BLaER1 (cell line): ENCODE results near the gene STAP2.
A peak's percentile ranks its signal among the peaks of the same experiment; 100 is the strongest.

Source experiments
- H3K27ac ChIP-seq: shearing (Covaris generic); formaldehyde crosslinking; 2 replicates; pipeline ENCODE4 v1.8.1; 2022
- H3K27me3 ChIP-seq: shearing (Covaris generic); formaldehyde crosslinking; 2 replicates; pipeline ENCODE4 v1.8.1; 2022
- H3K36me3 ChIP-seq: shearing (Covaris generic); formaldehyde crosslinking; 2 replicates; pipeline ENCODE4 v1.8.1; 2022
- H3K4me1 ChIP-seq: shearing (Covaris generic); formaldehyde crosslinking; 2 replicates; pipeline ENCODE4 v1.8.1; 2022
- H3K4me2 ChIP-seq: shearing (Covaris generic); formaldehyde crosslinking; 2 replicates; pipeline ENCODE4 v1.8.1; 2022
- H3K4me3 ChIP-seq: shearing (Covaris generic); formaldehyde crosslinking; 2 replicates; pipeline ENCODE4 v1.8.1; 2022
- H3K9ac ChIP-seq: shearing (Covaris generic); formaldehyde crosslinking; 2 replicates; pipeline ENCODE4 v1.8.1; 2022
- H3K9me3 ChIP-seq: shearing (Covaris generic); formaldehyde crosslinking; 2 replicates; pipeline ENCODE4 v1.8.1; 2022
- H4K20me1 ChIP-seq: shearing (Covaris generic); formaldehyde crosslinking; 2 replicates; pipeline ENCODE4 v1.8.1; 2022
- Cebpa-rat ChIP-seq: shearing (Covaris generic); IDR thresholded peaks from 2 replicates; pipeline ENCODE4 v1.8.1; 2022

Gene STAP2, protein sequence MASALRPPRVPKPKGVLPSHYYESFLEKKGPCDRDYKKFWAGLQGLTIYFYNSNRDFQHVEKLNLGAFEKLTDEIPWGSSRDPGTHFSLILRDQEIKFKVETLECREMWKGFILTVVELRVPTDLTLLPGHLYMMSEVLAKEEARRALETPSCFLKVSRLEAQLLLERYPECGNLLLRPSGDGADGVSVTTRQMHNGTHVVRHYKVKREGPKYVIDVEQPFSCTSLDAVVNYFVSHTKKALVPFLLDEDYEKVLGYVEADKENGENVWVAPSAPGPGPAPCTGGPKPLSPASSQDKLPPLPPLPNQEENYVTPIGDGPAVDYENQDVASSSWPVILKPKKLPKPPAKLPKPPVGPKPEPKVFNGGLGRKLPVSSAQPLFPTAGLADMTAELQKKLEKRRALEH

GRCh38 chr19:4338441-4339355 lies at the start of gene STAP2:
TSS of gene STAP2 (minus strand) at chr19:4338827. CDS start at chr19:4338753, 74 bp downstream.
- Histone ChIP-seq H4K20me1 (no peaks in the 10 kb centered on the region), H3K27me3 (no peaks in the 10 kb centered on the region), H3K4me2 (peak within 1 kb of the TSS; percentile 88), H3K4me1 (peaks cover 23% of the 10 kb centered on the region), H3K27ac (peak within 1 kb of the TSS; percentile 81), H3K36me3 (peaks cover 20% of the 10 kb centered on the region), H3K9ac (peak within 1 kb of the TSS; percentile 81), H3K4me3 (peak within 1 kb of the TSS; percentile 65), H3K9me3 (peaks cover 5% of the 10 kb centered on the region; the same call in 1 of the 2 replicates)
- TF ChIP-seq Cebpa-rat, result no peak

DNA sequence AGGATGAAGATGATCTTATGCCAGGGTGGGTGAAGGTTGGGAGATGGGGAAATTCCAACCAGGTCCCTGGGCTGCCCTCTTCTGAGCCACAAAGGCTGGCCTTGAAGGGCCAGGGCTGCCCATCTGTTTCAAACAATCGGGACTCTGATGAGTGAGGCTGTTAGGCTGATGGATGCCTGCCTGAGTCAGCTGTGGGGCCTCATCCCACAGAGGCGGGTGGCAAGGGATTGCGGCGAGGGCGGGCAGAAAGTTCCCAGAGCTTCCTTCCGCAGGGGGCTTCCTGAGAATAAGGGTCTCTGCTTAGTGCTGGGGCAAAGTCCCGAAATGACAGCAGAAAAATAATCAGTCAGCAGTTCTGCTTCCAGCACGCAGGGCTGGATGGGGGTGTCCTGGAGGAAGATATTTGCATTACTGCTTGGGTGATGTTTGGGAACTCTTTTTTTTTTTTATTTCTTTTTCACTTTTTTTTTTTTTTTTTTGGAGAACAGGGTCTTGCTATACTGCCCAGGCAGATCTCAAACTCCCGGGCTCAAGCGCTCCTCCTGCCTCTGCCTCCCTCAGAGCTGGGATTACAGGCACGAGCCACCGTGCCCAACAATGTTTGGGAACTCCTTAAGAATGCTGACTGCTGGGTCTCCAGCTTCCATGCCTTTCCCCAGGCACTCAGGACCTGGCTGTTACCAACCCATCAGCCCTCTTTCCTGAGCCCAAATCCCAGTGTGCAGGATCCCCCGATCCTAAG lies 47.6 kb upstream of the STAP2 start:
- H3K36me3 ChIP-seq, result peaks cover 59% of the 10 kb centered on the region
- 0 out of 2 replicates have a peak overlapping the region, but pooled peaks have one; percentile 16 for H3K9ac ChIP-seq
- no peaks in the 10 kb centered on the region for H3K27me3 ChIP-seq
- H3K27ac ChIP-seq, result 0 out of 2 replicates have a peak overlapping the region, but pooled peaks have one; percentile 8
- H4K20me1 ChIP-seq, result peaks cover 99% of the 10 kb centered on the region
- H3K9me3 ChIP-seq, result no peaks in the 10 kb centered on the region
- peak overlapping the region; percentile 61 for H3K4me2 ChIP-seq
- no peak for TF ChIP-seq Cebpa-rat
- H3K4me1 ChIP-seq, result peaks cover 71% of the 10 kb centered on the region
- H3K4me3 ChIP-seq, result no peak overlapping the region

GRCh38 chr19:4385291-4386040 lies 46.8 kb upstream of the STAP2 start:
- 0 out of 2 replicates have a peak overlapping the region, but pooled peaks have one; percentile 16 for H3K9ac ChIP-seq
- no peak overlapping the region for H3K4me3 ChIP-seq
- no peaks in the 10 kb centered on the region for H3K27me3 ChIP-seq
- H3K27ac ChIP-seq, result 0 out of 2 replicates have a peak overlapping the region, but pooled peaks have one; percentile 8
- peaks cover 99% of the 10 kb centered on the region for H4K20me1 ChIP-seq
- no peak for TF ChIP-seq Cebpa-rat
- peaks cover 56% of the 10 kb centered on the region for H3K36me3 ChIP-seq
- peak overlapping the region; percentile 61 for H3K4me2 ChIP-seq
- H3K9me3 ChIP-seq, result no peaks in the 10 kb centered on the region
- peaks cover 71% of the 10 kb centered on the region for H3K4me1 ChIP-seq

- Histone ChIP-seq H3K27ac (peak overlapping the region; percentile 3; the same call in 1 of the 2 replicates), H3K9ac (peak overlapping the region; percentile 55), H3K27me3 (no peaks in the 10 kb centered on the region), H3K9me3 (no peaks in the 10 kb centered on the region), H4K20me1 (peaks cover 100% of the 10 kb centered on the region), H3K4me2 (peak overlapping the region; percentile 100), H3K4me1 (peaks cover 80% of the 10 kb centered on the region), H3K4me3 (peak overlapping the region; percentile 36), H3K36me3 (peaks cover 21% of the 10 kb centered on the region)
- TF ChIP-seq Cebpa-rat, result no peak
Measured at GRCh38 chr19:4380254-4380727, 41.7 kb upstream of the STAP2 start.

- Histone ChIP-seq H3K4me1 (peaks cover 84% of the 10 kb centered on the region), H3K4me3 (peak overlapping the region; percentile 36), H3K9ac (peak overlapping the region; percentile 55), H3K9me3 (no peaks in the 10 kb centered on the region), H3K36me3 (peaks cover 15% of the 10 kb centered on the region), H3K4me2 (peak overlapping the region; percentile 100), H3K27ac (peak overlapping the region; percentile 3; the same call in 1 of the 2 replicates), H3K27me3 (no peaks in the 10 kb centered on the region), H4K20me1 (peaks cover 100% of the 10 kb centered on the region)
- TF ChIP-seq Cebpa-rat, result no peak
Measured at GRCh38 chr19:4379383-4380253, 41.0 kb upstream of the STAP2 start.

DNA sequence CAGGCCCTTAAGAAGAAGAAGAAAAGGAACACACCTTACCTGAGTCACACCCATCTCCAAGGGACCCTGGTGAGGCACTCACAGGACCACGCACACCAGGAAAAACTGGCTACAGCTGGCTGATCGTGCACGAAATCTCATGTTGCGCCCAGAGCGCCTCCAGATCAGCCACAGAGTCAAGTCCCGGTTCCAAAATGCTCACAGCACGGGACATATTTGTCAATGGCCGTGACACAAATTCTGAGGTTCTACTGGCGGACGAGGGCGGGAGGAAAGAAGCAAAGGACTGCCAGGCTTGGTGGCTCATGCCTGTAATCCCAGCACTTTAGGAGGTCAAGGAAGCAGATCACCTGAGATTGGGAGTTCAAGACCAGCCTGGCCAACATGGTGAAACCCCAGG lies 40.3 kb upstream of the STAP2 start:
- no peaks in the 10 kb centered on the region for H3K27me3 ChIP-seq
- no peak overlapping the region for H3K9ac ChIP-seq
- peaks cover 100% of the 10 kb centered on the region for H4K20me1 ChIP-seq
- H3K4me3 ChIP-seq, result no peak overlapping the region
- no peak overlapping the region for H3K27ac ChIP-seq
- peak overlapping the region; percentile 100 for H3K4me2 ChIP-seq
- no peak for TF ChIP-seq Cebpa-rat
- peaks cover 92% of the 10 kb centered on the region for H3K4me1 ChIP-seq
- peaks cover 7% of the 10 kb centered on the region for H3K36me3 ChIP-seq
- H3K9me3 ChIP-seq, result no peaks in the 10 kb centered on the region

DNA sequence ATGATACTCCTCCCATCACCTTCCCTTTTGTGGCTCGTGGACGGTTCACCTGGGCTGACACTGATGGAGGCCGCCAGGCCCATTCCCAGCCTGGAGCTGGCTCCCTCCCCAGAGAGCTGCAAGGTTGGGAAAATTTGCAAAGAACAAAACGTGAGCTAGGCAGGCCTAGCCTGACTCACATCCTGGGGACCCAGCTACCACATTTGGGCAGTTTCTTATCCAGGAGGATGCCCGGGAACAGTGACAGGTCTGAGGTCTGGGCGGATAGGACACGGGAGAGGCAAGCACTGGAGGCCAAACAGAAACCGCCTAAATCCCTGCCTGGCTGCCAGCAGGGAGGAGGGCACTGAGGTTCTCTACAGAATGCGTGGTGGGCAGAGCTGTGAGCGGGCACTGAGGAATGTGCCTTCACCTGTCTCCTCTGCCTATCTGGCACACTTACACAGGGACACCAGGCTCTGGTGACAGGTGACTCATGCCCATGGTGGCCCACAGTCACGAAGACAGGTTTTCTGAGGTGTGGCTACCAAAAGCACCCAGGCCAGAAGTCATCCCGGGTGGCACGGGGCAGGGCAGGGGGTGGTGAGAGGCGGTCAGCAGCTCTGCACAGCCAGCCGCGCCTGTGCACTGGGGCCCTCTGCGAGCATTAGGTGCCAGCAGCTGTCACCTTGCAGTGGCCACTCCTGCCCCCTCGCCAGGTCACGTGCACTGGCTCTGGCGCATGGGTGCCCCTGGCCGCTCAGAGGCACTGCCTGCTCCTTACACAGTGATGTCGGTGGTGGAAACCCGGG lies 38.6 kb upstream of the STAP2 start:
- Histone ChIP-seq H3K9me3 (no peaks in the 10 kb centered on the region), H3K4me2 (peak overlapping the region; percentile 100), H3K27ac (peak overlapping the region; percentile 59; the same call in 1 of the 2 replicates), H3K27me3 (no peaks in the 10 kb centered on the region), H3K4me3 (peak overlapping the region; percentile 61; the same call in 1 of the 2 replicates), H3K36me3 (no peaks in the 10 kb centered on the region), H3K9ac (peak overlapping the region; percentile 68), H3K4me1 (peaks cover 100% of the 10 kb centered on the region), H4K20me1 (peaks cover 100% of the 10 kb centered on the region)
- TF ChIP-seq Cebpa-rat, result no peak
